Urothelium cell line (cell line): ENCODE measurements around the gene TMED9.
A peak's percentile ranks its signal among the peaks of the same experiment; 100 is the strongest.

Experiments
- DNase-seq: peaks from one replicate; pipeline ENCODE4 v3.0.0; 2011; ENCODE audit warnings: low spot score, mixed read lengths
- FAIRE-seq: peaks from 2 replicates; lab custom pipeline; 2011; peaks lifted over from hg19 to GRCh38; lab: Jason Lieb, UNC

TMED9 gene

DNA sequence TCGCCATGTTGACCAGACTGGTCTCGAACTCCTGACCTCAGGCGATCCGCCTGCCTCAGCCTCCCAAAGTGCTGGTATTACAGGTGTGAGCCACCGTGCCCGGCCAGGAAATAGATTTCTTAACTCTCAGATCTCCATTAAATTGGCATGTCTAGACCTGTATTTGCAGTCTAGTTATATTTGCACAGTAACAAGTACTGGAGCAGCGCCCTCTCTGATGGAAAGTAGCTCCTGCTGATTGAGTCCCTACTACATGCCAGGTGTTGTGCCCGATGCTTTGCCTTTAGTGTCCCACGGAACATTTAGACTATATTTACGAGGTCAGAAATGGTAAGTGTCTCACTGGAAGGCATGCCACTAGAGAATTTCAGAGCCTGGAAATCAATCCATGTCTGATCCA, 15.8 kb upstream of the TMED9 start:
- DNase-seq (no peak), FAIRE-seq (no peak)

DNA sequence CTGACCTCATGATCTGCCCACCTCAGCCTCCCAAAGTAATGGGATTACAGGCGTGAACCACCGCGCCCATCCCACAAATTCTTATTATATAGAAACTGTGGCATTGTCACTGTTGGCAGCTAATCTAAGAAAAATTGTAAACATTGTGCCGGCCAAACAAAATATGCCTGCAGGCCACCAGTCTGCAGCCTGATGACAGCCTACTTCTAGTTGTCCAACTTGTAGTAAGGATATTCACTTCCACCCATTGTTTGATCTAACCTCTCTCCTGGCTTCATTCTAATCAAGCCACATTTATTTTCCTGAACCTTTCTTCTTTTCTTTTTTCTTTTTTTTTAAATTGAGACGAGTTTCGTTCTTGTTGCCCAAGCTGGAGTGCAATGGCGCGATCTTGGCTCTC, 13.7 kb upstream of the TMED9 start:
- DNase-seq (no peak), FAIRE-seq (no peak)

DNA sequence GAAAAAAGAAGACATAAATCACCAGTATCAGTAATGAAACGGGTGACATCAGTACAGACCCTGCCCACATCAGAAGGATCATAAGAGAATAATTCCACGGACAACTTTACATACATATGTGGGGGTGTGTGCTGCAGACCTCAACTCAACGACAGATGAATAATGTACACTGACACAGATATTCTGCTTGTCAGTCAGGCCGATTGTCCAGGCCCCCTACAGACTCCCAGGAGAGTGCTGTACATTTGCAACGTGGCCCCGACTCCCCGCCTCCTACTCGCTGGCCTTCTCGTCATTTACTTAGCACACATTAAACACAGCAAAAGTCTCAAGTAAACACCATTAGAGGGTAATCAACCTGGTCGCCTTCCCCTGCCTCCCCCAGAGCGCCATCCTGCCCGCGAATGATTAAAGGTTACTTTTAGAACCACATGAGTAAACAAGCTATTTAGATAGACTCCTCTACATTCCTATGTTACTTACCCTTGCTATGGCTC, 3.5 kb upstream of the TMED9 start:
- FAIRE-seq (no peak), DNase-seq (no peak)

DNA sequence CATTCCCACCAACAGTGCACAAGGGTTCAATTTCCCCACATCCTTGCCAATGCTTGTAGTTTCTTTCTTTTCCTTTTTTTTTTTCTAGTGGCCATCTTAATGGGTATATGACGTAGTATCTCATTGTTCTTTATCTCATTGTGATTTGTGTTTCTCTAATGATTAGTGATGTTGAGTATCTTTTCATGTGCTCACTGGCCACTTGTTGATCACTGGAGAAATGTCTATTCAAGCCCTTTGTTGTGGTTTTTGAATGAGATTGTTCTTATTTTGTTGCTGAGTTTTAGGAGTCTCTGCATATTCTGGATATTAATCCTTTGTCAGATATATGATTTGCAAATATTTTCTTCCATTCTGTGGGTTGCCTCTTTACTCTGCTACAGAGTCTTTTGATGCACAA, 1.6 kb upstream of the TMED9 start:
- DNase-seq, result no peak
- FAIRE-seq, result no peak

DNA sequence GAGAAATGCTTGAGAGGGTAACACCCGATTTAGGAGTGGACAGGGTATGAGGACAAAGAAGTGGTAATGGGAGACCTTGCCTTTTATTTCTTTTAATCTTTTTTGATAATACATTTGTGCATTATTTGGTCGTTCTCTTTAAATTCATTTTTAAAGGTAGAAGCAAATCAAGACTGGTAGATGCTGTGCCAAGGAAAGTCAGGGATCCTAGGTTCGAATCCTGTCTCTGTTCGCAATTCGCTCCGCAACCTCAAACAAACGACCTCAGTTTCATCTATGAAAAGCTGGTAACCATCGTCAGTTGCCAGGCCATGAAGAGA, 353 bp upstream of the TMED9 start:
- FAIRE-seq (no peak), DNase-seq (no peak)

DNA sequence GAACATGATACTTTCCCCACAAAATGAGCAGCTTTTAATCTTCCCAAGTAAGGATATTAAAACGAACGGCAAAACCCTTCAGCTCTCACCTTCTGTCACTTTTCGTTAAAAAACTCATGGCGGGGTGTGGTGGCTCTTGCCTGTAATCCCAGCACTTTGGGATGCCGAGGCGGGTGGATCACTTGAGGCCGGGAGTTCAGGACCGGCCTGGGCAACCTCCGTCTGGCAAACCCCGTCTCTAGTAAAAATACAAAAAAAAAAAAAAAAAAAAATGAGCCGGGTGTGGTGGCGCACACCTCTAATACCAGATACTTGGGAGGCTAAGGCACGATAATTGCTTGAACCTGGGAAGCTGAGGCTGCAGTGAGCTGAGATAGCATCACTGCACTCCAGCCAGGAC, 902 bp downstream of the TMED9 start:
- no peak for FAIRE-seq
- DNase-seq, result no peak

DNA sequence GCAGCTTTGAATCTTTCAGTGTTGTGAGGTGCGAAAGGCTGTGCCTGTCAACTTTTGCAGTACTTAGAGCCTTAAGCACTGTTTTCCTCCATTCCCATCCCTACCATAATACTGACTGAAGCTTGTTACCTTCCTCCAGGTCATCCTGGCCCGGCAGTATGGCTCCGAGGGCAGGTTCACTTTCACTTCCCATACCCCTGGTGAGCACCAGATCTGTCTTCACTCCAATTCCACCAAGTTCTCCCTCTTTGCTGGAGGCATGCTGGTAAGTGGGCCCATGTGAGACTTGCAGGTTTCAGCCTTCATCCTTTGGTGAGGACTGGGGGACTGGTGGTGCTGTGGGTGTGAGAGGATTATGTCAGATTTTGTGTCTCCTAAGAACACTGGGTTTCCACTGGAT, 1.5 kb downstream of the TMED9 start:
- no peak for DNase-seq
- FAIRE-seq, result no peak

DNA sequence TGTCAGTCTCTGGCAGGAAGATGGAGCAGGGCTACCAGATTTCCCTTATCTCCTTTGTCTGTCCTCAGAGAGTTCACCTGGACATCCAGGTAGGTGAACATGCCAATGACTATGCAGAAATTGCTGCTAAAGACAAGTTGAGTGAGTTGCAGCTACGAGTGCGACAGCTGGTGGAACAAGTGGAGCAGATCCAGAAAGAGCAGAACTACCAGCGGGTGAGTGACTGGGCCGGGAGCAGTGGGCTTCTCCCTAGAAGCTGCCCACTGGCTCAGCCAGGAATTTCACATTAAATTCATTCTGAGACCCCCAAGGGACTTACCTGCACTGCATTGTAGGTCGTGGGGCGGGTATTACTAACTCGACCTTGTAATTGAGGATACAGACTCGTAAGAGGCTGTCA, 2.1 kb downstream of the TMED9 start:
- FAIRE-seq, result no peak
- no peak for DNase-seq

DNA sequence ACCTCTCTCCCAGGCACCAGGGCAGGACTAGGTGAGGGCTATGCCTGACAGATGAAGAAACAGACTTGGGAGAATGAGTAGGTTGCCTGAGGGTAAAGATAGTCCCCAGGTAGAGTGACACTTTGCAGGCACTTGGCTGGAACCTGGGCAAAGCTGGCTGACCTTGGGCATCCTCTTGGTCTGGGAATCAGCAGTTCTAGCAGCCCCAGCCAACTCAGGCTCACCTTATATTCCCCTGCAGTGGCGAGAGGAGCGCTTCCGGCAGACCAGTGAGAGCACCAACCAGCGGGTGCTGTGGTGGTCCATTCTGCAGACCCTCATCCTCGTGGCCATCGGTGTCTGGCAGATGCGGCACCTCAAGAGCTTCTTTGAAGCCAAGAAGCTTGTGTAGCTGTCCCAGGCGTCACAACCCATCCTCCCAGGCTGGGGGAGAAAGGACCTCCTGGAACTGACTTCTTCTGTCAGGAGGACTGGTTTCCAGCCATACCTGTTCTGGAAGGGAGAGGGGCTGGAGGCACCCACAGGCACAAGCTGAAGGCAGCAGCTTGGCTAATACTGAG, 3.1 kb downstream of the TMED9 start:
- FAIRE-seq, result no peak
- DNase-seq, result no peak

DNA sequence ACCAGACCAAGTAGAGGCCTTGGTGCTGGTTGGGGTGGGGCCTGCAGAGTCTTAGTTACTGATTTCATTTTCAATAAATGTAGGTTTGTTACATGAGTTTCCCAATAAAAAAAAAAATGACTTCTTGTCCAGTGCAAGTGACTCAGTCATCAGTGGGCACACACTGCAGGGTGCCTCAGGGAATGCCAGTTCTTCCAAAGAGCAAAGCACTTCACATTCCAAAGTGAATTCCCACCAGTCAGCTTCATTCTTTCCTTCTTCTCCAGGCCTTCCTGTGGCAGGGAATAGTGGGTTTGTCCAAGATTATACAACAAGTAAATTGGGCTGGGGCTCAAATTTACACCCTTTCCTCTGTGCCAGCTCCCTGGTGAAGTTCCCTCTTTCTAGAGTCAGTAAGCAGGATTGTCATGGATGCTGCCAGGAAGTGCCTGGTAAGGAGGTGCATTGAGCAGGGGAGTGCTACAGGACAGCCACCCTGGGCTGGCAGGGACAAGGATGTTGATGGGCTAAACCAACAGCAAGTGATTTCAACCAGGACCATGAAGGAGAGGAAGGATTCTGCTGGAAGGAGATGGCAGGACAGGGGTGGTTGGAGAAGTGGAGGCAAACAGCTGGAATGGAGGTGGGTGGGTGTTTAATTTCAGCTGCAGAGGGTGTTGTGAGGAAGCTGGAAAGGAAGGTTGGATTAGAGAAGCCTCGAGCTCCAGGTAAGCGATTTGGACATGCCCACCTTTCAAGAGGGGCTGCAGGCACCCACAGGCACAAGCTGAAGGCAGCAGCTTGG, 4.2 kb downstream of the TMED9 start:
- DNase-seq (no peak), FAIRE-seq (no peak)

DNA sequence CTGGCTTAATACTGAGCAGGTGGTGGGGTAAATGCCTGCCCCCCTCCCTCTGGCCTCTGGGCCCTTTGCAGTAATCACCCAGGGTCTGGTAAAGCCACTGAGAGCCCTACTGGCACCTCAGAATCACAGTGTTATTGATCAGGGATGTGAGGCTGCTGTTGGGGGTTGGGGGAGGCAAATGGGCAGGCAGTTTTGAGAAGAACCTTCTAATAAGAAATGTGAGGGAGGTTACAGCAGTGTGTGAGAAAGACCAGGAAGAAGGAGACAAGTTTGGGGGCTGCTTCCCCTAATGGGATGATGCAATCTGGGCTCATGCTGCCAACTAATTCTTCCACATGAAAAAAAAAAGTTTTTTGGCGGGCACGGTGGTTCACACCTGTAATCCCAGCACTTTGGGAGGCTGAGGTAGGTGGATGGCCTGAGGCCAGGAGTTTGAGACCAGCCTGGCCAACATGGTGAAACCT, 4.8 kb downstream of the TMED9 start:
- no peak for DNase-seq
- no peak for FAIRE-seq

DNA sequence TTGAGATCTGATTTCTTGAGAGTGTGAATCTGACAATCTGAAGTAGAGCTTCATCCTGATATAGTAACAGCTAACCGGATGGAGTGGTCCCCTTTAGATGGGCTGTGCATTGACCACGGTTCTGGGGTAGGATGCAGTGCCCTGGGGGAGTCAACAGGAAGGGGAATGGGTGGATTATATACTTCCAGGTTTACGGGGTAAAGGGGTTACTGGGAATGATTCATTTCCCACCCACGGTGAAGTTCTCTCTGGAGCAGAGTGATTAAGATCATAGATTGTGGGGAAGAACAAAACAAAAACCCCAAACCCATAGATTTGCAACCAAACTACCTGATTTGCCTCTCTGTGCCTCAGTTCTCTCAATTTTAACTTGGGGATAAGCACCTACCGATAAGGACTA, 6.5 kb downstream of the TMED9 start:
- DNase-seq, result no peak
- FAIRE-seq, result no peak

DNA sequence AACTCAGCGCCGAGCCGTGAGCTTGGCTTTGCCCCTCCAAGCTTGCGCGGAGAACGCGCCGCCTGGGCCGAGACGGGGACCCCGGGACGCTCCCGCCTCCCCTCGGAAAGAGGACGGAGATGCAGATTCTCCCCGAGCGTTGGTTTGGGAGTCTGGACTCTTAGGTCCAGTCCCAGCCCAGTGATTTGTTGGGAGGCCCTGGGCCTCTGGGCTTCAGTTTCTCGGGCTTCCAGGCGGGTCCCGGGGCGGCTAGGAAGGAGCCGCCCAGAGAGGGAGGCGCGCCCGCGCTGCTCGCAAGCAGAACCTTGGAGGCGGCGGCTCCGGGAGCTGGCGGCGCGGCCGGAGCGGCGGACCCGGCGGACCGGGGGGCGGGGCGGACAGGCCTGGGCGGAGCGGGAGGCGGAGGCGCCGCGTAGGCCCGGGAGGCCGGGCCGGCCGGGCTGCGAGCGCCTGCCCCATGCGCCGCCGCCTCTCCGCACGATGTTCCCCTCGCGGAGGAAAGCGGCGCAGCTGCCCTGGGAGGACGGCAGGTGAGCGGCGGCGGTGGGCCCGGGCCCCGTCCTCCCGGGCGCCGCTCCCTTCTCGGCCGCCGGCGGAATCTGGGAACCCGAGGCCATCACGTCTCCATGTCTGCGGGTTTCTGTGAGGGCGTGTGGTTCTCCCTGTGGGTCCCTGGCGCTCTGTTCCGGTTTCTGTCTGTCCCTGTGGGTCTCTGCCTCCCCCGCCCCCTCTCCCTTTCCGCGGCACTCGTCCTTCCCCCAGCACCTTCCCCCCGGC, 7.9 kb downstream of the TMED9 start, which contains the start of gene B4GALT7:
TSS of gene B4GALT7 (plus strand) at position 402 of the 777 bp plus-strand sequence. CDS start at position 481, 79 bp downstream.
- no peak for FAIRE-seq

DNA sequence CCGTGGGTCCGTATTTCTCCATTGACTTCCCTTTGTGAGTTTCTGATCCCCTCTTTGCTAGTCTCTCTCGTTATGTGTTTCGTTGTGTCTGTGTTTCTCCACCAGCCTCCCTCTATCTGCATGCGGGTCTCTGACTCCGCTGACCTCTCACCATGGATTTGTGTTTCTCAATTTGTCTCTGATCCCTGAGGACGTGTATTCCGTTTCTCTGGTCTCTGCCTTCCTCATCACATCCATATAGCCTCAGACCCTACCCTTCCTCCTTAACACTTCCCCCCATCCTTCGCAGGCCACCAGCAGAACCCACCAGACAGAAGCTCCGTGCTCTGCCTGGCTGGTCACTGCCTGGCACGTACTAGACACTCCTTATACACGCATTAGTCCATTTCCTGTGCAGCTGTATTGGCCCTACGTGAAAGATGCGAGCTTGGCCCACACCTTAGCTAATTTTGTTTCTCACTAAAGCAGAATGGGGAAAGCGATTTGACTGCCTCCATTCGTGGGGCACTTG, 8.6 kb downstream of the TMED9 start:
- FAIRE-seq (no peak), DNase-seq (no peak)

More for the DNA sequence above, 7.9 kb downstream of the TMED9 start, which contains the start of gene B4GALT7:
- peak; percentile 92 for DNase-seq

DNA sequence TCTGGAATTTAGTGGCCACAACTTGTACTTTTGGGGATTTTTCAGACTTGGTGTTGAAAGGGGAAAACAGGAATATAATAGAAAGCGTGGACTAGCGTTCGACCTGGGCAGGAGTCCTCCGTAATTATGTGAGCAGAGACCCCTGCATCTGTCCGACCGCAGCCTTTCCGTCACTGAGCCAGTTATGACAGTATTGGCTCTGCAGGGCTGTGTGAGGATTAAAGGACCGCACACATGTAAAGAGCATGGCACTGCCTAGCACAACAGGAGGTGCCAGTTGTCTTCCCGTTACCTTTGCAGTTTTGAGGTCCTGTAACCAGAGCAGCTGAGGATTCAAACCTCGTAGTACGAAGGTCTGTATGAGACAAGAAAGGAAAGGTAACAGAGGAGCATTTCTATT, 9.1 kb downstream of the TMED9 start:
- DNase-seq (no peak), FAIRE-seq (no peak)

DNA sequence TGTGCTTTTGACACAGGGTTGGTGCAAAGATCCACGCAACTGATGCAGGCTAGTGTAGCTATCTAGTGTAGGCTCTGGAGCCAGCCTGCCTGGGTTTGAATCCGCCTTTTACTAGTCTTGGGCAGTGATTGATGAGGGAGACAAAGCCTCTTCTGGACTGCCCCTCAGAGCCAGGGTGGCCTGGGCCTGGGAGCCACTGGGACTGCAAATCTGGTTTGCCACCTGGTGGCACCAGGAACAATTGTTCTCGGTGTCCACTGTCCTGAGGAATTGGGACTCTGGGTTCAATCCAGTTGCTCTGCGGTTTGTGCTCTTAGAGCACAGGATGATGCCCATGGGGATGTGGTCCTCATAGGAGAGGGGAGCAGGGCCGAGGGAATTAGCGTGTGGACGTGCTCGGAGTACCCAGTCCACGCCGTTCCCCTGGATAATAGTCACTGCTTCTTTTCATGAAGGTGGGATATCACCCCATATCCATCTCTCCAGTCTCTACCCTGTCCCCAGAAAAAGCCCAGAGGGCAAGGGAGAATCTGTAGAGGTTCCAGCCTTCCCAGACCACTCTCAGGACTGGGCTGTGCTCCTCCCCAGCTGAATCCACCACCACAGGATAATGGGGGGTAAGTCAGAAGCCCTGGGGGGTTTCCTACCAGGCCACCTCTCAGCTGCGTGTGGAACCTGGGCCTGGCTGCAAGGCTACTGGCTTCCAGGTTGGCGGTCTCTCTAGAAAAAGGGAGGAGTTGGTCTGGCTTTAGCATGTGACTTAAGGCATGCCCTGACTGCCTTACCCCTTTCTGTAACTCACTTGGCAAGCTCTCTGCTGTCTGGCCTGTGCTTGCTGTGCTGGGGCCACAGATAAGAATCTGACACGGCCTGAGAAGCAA, 9.8 kb downstream of the TMED9 start:
- DNase-seq, result no peak
- FAIRE-seq, result no peak

DNA sequence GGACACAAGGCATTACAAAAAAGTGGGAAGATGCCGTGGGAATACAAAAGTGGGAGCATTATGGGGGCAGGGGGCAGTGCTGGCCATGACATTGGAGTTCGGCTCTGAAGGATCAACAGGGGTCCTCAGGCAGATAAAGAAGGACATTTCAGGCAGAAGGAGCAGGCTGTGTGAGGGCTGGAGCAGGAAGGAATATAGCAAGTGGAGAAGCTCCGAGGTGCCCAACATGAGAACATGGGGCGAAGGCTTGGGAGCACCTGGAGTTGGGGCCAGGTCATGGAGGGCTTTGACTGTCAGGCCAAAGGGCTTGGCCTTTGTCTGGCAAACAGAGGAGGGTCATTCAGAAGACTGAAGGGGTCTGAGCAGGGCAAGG, 10.4 kb downstream of the TMED9 start:
- no peak for DNase-seq
- FAIRE-seq, result no peak

DNA sequence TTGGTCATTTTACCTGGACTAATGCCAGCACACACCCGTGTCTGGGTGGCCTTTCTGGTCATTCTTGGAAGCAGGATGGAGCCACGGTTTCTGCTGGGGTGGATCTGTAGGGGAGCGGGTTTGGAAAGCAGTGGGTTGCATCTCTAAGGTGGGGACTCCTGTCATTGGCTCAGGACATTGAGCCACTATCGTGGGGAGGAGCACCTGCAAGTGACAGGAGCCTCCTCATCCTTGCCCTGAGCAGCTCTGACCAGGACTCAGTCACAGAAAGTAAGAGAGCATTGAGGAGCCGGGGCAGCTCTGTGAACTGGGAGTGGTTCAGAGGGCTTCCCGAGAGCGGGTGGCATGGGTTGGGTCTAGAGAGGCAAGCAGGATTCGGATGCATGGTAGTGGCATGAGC, 11.6 kb downstream of the TMED9 start:
- FAIRE-seq (no peak), DNase-seq (no peak)

DNA sequence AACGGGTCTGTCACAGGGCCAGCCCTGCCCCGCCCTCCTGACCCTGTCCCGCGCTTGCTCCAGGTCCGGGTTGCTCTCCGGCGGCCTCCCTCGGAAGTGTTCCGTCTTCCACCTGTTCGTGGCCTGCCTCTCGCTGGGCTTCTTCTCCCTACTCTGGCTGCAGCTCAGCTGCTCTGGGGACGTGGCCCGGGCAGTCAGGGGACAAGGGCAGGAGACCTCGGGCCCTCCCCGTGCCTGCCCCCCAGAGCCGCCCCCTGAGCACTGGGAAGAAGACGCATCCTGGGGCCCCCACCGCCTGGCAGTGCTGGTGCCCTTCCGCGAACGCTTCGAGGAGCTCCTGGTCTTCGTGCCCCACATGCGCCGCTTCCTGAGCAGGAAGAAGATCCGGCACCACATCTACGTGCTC, 12.1 kb downstream of the TMED9 start:
- no peak for DNase-seq
- no peak for FAIRE-seq

DNA sequence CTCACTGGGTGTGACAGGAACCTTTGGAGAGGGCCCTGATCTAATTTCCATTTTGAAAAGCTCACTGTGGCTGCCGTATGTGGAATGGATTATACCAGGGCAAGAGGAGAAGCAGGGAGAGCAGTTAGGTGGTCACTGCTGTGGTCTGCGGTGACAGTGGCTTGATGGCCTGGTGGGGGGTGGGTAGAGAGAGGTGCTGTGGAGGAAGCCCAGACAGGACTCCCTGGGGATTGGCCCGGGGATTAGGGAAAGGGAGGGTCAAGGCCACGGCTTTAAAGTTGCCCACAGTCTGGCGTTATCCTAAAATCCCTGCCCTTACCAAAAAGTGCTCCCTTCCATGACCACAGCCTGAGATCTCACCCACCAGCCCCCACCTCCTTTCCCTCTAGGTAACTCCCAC, 12.7 kb downstream of the TMED9 start:
- no peak for DNase-seq
- no peak for FAIRE-seq

DNA sequence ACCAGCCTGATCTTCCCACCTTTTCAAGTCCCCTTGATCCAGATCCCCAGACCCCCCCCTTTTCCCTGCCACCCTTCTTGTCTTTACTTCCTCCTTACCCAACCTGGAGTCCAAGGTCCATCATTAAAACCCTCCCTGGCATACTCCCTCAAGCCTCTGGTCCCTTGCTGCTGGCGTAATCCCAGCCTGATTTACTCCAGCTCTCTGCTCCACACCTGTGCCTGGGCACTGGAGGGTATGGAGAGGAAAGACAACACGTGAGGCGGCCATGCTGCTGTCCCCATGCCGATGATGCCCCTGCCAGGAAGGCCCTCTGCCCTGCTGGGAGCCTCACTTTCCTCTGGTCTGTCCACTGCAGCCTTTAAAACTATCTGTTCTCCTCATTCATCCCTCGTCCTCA, 13.1 kb downstream of the TMED9 start:
- FAIRE-seq (no peak), DNase-seq (no peak)
